Lung (tissue), 12 donors: ENCODE measurements around the gene RHOT2. TPM values are rescaled to one million over a fixed set of nuclear protein-coding genes. Genes with fewer than 3 reads are reported as not detected.

Experiments used
- ATAC-seq: fragments of 200-7000 bp; cut with Tn5 transposase; one replicate; pipeline ENCODE4 v1.9.1; 2020; ENCODE audit warnings: moderate number of reproducible peaks; ENCODE audit not compliant: insufficient read depth, low FRiP score
- DNase-seq, 3 donors: peaks; one replicate each; pipeline ENCODE4 v3.0.0-alpha.2; 2013 to 2017
- H3K27ac ChIP-seq, 2 donors: one replicate each; pipeline ENCODE4 v1.5.1; 2013; ENCODE audit warnings: mild to moderate bottlenecking in 2 of 2, moderate library complexity in 2 of 2, control low read depth in 1 of 2, inconsistent platforms in 1 of 2, low read depth in 1 of 2, low read length in 1 of 2
- H3K27me3 ChIP-seq, 3 donors: one replicate each; pipeline ENCODE4 v1.5.1; 2013; ENCODE audit warnings: low read length in 2 of 3; ENCODE audit not compliant: control insufficient read depth in 3 of 3, insufficient read depth in 3 of 3
- H3K36me3 ChIP-seq, 4 donors: one replicate each; pipeline ENCODE4 v1.5.1; 2013; ENCODE audit warnings: low read length in 4 of 4, mild to moderate bottlenecking in 1 of 4, moderate library complexity in 1 of 4; ENCODE audit not compliant: control insufficient read depth in 4 of 4, insufficient read depth in 4 of 4
- H3K4me1 ChIP-seq, 5 donors: one replicate each; pipeline ENCODE4 v1.5.1; 2013; ENCODE audit warnings: low read length in 5 of 5, mild to moderate bottlenecking in 2 of 5, moderate library complexity in 1 of 5; ENCODE audit not compliant: control insufficient read depth in 5 of 5, insufficient read depth in 5 of 5
- H3K4me3 ChIP-seq: one replicate; pipeline ENCODE4 v1.5.1; 2013; ENCODE audit warnings: mild to moderate bottlenecking, control low read depth, moderate library complexity
- H3K9ac ChIP-seq, 2 donors: one replicate each; pipeline ENCODE4 v1.5.1; 2013; ENCODE audit warnings: low read length in 2 of 2, control low read depth in 1 of 2; ENCODE audit not compliant: insufficient read depth in 1 of 2
- H3K9me3 ChIP-seq, 4 donors: one replicate each; pipeline ENCODE4 v1.5.1; 2013; ENCODE audit warnings: low read length in 3 of 4, mild to moderate bottlenecking in 1 of 4, moderate library complexity in 1 of 4; ENCODE audit not compliant: control insufficient read depth in 4 of 4, insufficient read depth in 3 of 4
- WGBS, 2 donors: extraction: QIAGEN DNeasy Blood & Tissue Kit; methylation state at CpG; one replicate each; pipeline ENCODE4 v1.1.7; 2013; 5-methylcytosine and 5-hydroxymethylcytosine counted together
- polyA plus RNA-seq, 2 donors: library from polyadenylated mRNA; stranded (reverse); fragments of 200-250 nt; gene quantifications; one replicate each; pipeline ENCODE4 v1.2.1, GENCODE V29; 2013
- total RNA-seq, 2 donors: library from RNA; depleted of rRNA in 1 of 2; stranded (reverse); fragments of >200 nt in 1 of 2; gene quantifications; one replicate each; pipeline ENCODE4 v1.2.1, GENCODE V29; 2014 to 2021
- TF ChIP-seq, protein P1 (sequence below): IDR thresholded peaks from 2 replicates; pipeline ENCODE4 v1.5.1; 2012; ENCODE audit warnings: mild to moderate bottlenecking; ENCODE audit errors: control extremely low read depth, extremely low read depth
- donor health status: control.
- donor health status: control.
- donor health status: Bipolar disorder and iron deficiency.
- donor health status: healthy.
- donor health status: DM: yes; HTN: yes; CAD: no.

Gene RHOT2
- total and polyA plus RNA-seq, 4 donors, result 40.5 to 121 (median 115) TPM

DNA sequence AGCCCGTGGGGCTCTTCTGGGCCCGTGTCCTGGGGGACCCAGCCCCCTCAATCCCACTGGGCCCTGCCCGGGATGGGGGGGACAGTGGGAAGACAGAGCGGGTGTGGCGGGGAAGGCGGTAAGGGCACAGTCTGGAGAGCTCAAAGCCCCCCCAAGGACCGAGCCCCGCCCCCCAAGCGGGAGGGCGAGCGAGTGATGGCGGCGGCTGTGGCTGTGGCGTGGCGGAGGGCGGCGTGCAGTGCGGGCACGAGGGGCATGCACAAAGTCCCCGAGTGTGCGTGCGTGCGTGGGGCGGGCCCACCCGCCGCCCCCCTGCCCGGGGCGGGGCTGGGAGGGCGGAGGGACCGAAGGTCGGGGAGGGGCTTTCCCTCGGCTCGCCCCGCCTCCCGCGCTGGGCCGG, 25.8 kb downstream of the RHOT2 start:
- peaks cover 0 to 35% (median 25%) of the 10 kb centered on the region in 3 donors for H3K27me3 ChIP-seq
- H3K36me3 ChIP-seq, result peaks cover 0 to under 1% (median 0%) of the 10 kb centered on the region in 4 donors
- ATAC-seq, result no peak
- no peak overlapping the region for H3K9ac ChIP-seq
- H3K4me1 ChIP-seq, result peaks cover 0 to 27% (median 9%) of the 10 kb centered on the region in 5 donors
- peaks cover 0 to 8% (median 0%) of the 10 kb centered on the region in 4 donors for H3K9me3 ChIP-seq
- no peak overlapping the region for H3K27ac ChIP-seq
- no peak for DNase-seq
- TF ChIP-seq, protein P1, sequence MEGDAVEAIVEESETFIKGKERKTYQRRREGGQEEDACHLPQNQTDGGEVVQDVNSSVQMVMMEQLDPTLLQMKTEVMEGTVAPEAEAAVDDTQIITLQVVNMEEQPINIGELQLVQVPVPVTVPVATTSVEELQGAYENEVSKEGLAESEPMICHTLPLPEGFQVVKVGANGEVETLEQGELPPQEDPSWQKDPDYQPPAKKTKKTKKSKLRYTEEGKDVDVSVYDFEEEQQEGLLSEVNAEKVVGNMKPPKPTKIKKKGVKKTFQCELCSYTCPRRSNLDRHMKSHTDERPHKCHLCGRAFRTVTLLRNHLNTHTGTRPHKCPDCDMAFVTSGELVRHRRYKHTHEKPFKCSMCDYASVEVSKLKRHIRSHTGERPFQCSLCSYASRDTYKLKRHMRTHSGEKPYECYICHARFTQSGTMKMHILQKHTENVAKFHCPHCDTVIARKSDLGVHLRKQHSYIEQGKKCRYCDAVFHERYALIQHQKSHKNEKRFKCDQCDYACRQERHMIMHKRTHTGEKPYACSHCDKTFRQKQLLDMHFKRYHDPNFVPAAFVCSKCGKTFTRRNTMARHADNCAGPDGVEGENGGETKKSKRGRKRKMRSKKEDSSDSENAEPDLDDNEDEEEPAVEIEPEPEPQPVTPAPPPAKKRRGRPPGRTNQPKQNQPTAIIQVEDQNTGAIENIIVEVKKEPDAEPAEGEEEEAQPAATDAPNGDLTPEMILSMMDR, result no peak
- WGBS, 2 donors, result 3 to 8% methylated on average over 15 to 37 of the region's 37 CpGs
- no peak overlapping the region for H3K4me3 ChIP-seq

DNA sequence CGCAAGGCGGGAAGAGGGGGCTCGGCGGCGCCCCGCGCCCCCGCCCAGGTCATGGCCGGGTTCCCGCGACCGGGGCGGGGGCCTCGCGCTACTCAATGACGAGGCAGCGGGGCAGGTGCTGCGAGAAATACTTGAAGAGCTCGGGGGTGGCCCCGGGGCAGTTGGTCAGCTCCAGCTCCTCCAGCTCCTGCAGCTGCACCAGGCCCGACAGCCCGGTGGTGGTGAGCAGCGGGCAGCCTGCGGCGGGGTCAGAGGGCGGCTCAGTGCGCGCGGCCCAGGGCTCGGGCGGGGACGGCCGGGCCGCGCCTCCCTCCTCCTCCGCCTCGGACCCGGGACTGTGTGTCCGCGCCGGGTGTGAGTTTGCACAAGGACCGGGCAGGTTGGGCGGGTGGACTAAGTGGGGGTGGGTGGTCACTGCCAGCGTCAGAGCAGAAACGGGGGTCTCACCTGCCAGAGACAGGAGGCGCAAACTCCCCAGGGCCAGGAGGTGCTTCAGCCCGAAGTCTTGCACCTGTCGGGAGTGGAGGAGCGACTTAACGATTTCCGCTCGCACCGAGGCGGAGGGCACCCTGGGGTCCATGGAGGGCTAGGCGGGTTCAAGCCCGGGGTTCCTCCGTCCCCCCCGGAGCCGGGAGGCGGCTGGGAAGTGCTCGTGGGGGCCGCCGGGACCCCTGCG, 26.4 kb downstream of the RHOT2 start:
- 2 to 3% methylated on average over 54 to 64 of the region's 64 CpGs for WGBS, 2 donors
- TF ChIP-seq, protein P1, result no peak

DNA sequence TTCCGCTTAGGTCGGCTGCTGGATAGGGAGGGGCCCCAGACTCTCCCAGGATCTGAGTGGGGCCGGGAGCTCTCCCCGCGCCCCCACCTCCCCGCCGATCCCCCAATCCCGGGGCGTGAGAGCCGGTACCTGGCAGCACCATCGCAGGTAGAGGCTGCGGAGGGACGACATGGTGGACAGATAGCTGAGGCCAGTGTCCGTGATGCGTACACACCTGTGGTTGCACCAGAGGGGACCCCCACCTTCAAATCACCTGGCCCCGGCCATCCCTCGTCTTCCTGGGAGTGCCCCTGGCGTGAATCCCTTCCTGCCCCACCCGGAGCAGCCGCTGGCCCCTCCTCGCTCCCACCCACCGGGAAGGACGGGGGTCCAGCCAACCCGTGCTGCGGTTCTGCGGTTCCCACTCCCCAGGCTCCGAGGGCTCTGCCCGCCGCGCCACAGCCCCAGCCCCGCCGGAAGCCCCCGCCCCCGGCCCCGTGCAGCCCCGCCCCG, 27.0 kb downstream of the RHOT2 start:
- no peak overlapping the region for H3K9ac ChIP-seq
- peaks cover 0 to 8% (median 0%) of the 10 kb centered on the region in 4 donors for H3K9me3 ChIP-seq
- ATAC-seq (no peak), DNase-seq (no peak)
- WGBS, 2 donors, result 2% methylated on average over 29 to 37 of the region's 37 CpGs
- peaks cover 0 to 40% (median 25%) of the 10 kb centered on the region in 3 donors for H3K27me3 ChIP-seq
- H3K4me3 ChIP-seq, result no peak overlapping the region
- H3K27ac ChIP-seq, result no peak overlapping the region
- H3K36me3 ChIP-seq, result no peaks in the 10 kb centered on the region
- peaks cover 0 to 16% (median 2%) of the 10 kb centered on the region in 5 donors for H3K4me1 ChIP-seq
- TF ChIP-seq, protein P1, result no peak

More for the DNA sequence above, 26.4 kb downstream of the RHOT2 start:
- Histone ChIP-seq H3K9me3 (peaks cover 0 to 8% (median 0%) of the 10 kb centered on the region in 4 donors), H3K4me3 (no peak overlapping the region), H3K27me3 (peaks cover 0 to 36% (median 25%) of the 10 kb centered on the region in 3 donors), H3K27ac (no peak overlapping the region), H3K36me3 (no peaks in the 10 kb centered on the region), H3K4me1 (peaks cover 0 to 22% (median 5%) of the 10 kb centered on the region in 5 donors), H3K9ac (no peak overlapping the region)
- ATAC-seq, result no peak
- DNase-seq, result no peak
